Measurements from ENCODE around the gene CXCR3.
"Not testable (repeated sequence)": the region's sequence is repeated elsewhere in the genome, so short reads cannot be mapped to it uniquely, and the experiment has no call there.

Gene CXCR3

GRCh38 chrX:71581210-71581609 lies 37.1 kb downstream of the CXCR3 start:
- TF ChIP-seq CTCF (IDR thresholded peaks at IDR 0.05) (no peak), ZFX (IDR thresholded peaks at IDR 0.05; ENCODE audit: borderline replicate concordance) (no peak)

GRCh38 chrX:71579990-71580380 lies 38.3 kb downstream of the CXCR3 start:
- H3K27ac ChIP-seq = no peak overlapping the region
- TF ChIP-seq ZFX (IDR thresholded peaks at IDR 0.05; ENCODE audit: borderline replicate concordance) (no peak), CTCF (IDR thresholded peaks at IDR 0.05) (no peak)

More at GRCh38 chrX:71581210-71581609, 37.1 kb downstream of the CXCR3 start:
- no peak overlapping the region for H3K27ac ChIP-seq

- TF ChIP-seq CTCF (IDR thresholded peaks at IDR 0.05) (no peak), ZFX (IDR thresholded peaks at IDR 0.05; ENCODE audit: borderline replicate concordance) (no peak)
- H3K27ac ChIP-seq = no peak overlapping the region
Observed at GRCh38 chrX:71579136-71579989, 38.9 kb downstream of the CXCR3 start.

DNA sequence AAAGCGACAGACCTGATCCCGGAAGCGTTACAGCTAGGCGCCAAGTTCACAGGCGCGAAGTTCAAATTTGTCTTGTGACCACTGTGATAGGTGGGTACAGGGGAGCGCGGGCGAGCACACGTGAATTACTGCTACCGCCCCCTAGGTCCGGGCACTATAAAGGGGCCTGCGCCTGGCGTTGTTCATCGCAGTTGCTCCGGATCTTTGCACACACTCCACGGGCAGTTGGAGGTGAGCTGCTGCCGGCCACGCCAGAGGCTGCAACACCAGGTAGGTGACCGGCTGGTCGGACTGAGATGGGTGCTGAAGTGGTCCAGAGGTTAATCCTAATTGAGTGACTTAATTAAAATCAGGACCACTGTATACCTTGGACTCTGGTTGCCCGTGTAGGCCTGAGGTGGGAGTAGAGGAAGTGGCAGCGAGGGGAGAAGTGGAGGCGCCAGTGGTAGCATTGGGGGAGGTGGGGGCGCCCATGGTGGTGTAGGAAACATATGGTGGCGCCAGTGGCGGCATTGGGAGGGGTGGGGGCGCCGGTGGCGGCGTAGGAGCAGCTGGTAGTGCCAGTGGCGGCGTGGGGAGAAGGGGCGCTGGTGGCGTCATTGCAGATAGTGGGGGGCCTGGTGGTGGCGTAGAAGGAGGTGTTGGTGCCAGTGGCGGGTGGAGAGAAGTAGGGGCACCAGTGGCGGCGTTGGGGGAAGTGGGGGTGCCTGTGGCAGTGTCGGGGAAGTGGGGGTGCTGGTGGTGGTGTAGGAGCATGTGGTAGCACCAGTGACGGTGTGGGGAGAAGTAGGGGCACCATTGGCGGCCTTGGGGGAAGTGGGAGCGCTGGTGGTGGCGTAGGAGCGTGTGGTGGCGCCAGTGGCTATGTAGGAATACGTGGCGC lies 39.8 kb downstream of the CXCR3 start, which contains the start of gene GCNA:
Gene GCNA (plus strand): TSS at position 185 of the 883 bp plus-strand sequence. CDS start 2,385 bp downstream, outside the sequence.
- TF ChIP-seq CTCF (IDR thresholded peaks at IDR 0.05) (no peak), ZFX (IDR thresholded peaks at IDR 0.05; ENCODE audit: borderline replicate concordance) (no peak)
- no peak within 1 kb of the TSS for H3K27ac ChIP-seq

GRCh38 chrX:71577682-71578081 lies 40.6 kb downstream of the CXCR3 start:
- H3K27ac ChIP-seq = no peak overlapping the region
- TF ChIP-seq ZFX (IDR thresholded peaks at IDR 0.05; ENCODE audit: borderline replicate concordance) (no peak), CTCF (IDR thresholded peaks at IDR 0.05) (no peak)

GRCh38 chrX:71573590-71573989 lies 44.7 kb downstream of the CXCR3 start:
- TF ChIP-seq ZFX (IDR thresholded peaks at IDR 0.05; ENCODE audit: borderline replicate concordance) (no peak), CTCF (IDR thresholded peaks at IDR 0.05) (no peak)
- H3K27ac ChIP-seq = no peak overlapping the region

DNA sequence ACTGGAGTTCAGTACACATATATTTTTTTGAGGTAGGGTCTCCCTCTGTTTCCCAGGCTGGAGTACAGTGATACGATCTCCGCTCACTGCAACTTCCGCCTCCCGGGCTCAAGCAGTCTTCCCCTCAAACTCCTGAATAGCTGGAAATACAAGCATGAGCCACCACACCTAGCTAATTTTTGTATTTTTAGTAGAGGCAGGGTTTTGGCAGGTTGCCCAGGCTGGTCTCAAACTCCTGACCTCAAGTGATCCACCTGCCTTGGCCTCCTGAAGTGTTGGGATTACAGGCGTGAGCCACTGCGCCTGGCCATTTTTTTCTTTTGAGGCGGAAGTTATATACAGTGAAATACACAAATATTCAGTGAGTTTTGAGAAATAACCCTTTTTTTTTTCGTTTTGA lies 46.9 kb downstream of the CXCR3 start:
- H3K27ac ChIP-seq = not testable (repeated sequence)
